Activated CD8-positive, alpha-beta memory T cell treated with anti-CD3 and anti-CD28 coated beads for 1 hour (primary cell): ENCODE measurements around the gene CAMTA1.

Experiments
- DNase-seq, 2 donors: peaks; one replicate each; pipeline ENCODE4 v3.0.0-alpha.2; 2020; ENCODE audit warnings: low read depth in 1 of 2; ENCODE audit errors: extremely low read depth in 1 of 2

Gene CAMTA1

GRCh38 chr1:7511381-7511780, 726.1 kb downstream of the CAMTA1 start:
- DNase-seq = no peak

GRCh38 chr1:7513081-7513480, 727.8 kb downstream of the CAMTA1 start:
- no peak for DNase-seq

- no peak for DNase-seq
These were observed 729.9 kb downstream of the CAMTA1 start for GRCh38 chr1:7515175-7515574.

GRCh38 chr1:7515904-7516303, 730.6 kb downstream of the CAMTA1 start:
- no peak for DNase-seq

- no peak for DNase-seq
These were observed 731.1 kb downstream of the CAMTA1 start for GRCh38 chr1:7516341-7516740.

GRCh38 chr1:7516929-7517328, 731.7 kb downstream of the CAMTA1 start:
- DNase-seq = no peak

- no peak for DNase-seq
These were observed 732.5 kb downstream of the CAMTA1 start for GRCh38 chr1:7517611-7518330.

- DNase-seq = no peak
These were observed 733.2 kb downstream of the CAMTA1 start for GRCh38 chr1:7518411-7518810.

GRCh38 chr1:7519181-7519860, 734.1 kb downstream of the CAMTA1 start:
- no peak for DNase-seq

- no peak for DNase-seq
These were observed 734.7 kb downstream of the CAMTA1 start for GRCh38 chr1:7519861-7520395.

GRCh38 chr1:7520496-7520895, 735.2 kb downstream of the CAMTA1 start:
- DNase-seq = no peak

GRCh38 chr1:7524341-7525337, 739.4 kb downstream of the CAMTA1 start:
- DNase-seq = no peak

- no peak for DNase-seq
These were observed 740.2 kb downstream of the CAMTA1 start for GRCh38 chr1:7525338-7526063.

- DNase-seq = no peak
These were observed 741.1 kb downstream of the CAMTA1 start for GRCh38 chr1:7526196-7526866.

- DNase-seq = no peak
These were observed 741.8 kb downstream of the CAMTA1 start for GRCh38 chr1:7526867-7527732.

GRCh38 chr1:7527733-7528045, 742.4 kb downstream of the CAMTA1 start:
- DNase-seq = no peak

GRCh38 chr1:7528386-7529198, 743.3 kb downstream of the CAMTA1 start:
- no peak for DNase-seq

GRCh38 chr1:7529917-7530316, 744.7 kb downstream of the CAMTA1 start:
- no peak for DNase-seq
